CD4-positive, alpha-beta T cell treated with Interleukin-12 subunit alpha and Interleukin-12 subunit beta, for 1 hour (primary cell): ENCODE results near the gene RGS14.
"Not testable (repeated sequence)": the region's sequence is repeated elsewhere in the genome, so short reads cannot be mapped to it uniquely, and the experiment has no call there.

Experiments used
- DNase-seq: peaks from one replicate; pipeline ENCODE4 v3.0.0-alpha.2; 2020

Gene RGS14

GRCh38 chr5:177350776-177351391, 6.8 kb upstream of the RGS14 start:
- no peak for DNase-seq

- DNase-seq, result peak; percentile 94
These were observed 6.1 kb upstream of the RGS14 start, which contains the start of gene LMAN2 for GRCh38 chr5:177351392-177352329. TSS of gene LMAN2 (minus strand) at chr5:177351668. CDS start at chr5:177351647, 21 bp downstream.

DNA sequence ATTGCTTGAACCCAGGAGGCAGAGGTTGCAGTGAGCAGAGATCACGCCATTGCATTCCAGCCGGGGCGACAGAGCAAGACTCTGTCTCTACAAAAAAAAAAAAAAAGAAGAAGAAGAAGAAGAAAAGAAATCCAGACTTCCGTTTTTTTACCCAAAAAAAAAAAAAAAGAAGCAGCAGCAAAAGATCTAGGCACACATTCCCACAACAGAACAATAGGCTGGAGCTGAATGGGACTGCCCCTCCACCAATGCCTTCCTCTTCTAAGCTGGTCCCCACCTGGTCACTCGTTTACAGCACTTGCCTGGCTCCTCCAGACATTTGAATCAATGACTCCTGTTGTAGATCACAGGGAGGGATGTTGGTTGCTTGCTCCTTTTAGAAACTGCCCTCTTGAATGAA, 4.6 kb upstream of the RGS14 start:
- no peak for DNase-seq

DNA sequence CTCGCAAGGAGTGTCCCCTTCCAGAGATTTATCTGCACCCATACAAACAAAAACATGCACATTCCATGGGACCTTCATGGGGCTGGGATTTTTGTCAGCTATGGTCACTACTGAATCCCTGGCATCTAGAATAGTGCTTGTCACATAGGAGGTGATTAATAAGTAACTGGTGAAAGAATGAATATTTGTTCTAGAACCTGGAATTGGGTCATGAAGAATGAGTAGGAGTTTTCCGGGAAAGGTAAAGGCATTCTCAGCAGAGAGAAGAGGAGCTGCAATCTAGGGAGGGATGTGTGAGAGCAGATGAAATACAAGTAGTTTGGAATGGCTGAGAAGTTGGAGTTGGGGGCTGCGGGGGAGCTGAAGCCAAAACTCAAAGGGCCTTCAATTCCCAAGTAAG, 3.5 kb upstream of the RGS14 start:
- no peak for DNase-seq

- DNase-seq, result no peak
These were observed 3.0 kb upstream of the RGS14 start for GRCh38 chr5:177354711-177355110.

DNA sequence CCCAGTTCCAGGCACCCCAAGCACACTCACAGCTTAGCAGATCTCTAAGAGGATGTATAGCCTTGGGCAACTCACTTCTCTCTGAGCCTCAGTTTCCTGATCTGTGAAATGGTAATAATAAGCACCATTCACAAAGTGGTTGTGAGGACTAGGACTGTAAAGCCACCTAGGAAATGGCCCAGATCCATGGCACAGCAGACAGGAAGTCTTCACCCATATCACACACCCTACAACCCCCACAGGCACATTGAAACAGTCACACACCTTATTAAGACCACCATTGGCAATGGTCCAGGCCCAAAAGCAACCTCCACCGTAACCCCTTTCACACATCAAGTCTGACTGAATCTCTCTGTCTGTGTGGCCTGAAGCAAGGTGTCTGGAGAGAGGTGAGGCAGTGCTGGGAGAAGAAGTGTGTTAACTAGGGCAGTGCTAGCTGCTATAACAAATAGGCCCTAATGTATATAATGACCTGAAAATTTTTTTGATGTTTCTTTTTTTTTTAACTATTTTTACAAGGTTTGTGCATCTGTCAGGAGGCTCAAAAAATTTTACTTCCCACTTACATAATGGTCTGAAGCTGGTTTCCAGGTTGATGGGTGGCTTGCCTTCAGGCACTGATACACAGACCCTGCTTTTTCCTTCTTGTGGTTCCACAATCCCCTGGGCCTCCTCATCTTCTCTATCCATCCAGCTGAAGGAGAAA, 2.4 kb upstream of the RGS14 start:
- no peak for DNase-seq

- no peak for DNase-seq
These were observed 1.9 kb upstream of the RGS14 start for GRCh38 chr5:177355868-177356168.

- DNase-seq, result no peak
These were observed 978 bp upstream of the RGS14 start for GRCh38 chr5:177356746-177357145.

DNA sequence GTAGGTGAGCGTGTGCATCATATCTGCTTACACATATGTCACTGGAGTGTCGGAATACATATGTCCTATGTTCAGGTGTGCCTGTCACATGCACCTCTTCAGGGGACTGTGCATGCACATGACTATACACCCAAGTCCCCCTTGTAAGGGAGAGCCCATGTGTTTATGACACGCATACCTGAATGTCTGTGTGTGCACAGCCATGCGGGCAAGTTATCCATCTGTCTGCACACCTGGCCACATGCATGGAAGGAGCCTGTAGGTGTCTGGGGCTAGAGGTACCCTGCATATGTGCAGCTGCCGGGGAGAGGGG, 622 bp upstream of the RGS14 start:
- DNase-seq, result no peak

GRCh38 chr5:177358370-177358819, 671 bp downstream of the RGS14 start:
- DNase-seq, result no peak

- DNase-seq, result no peak
These were observed 1.7 kb downstream of the RGS14 start for GRCh38 chr5:177359451-177359851.

DNA sequence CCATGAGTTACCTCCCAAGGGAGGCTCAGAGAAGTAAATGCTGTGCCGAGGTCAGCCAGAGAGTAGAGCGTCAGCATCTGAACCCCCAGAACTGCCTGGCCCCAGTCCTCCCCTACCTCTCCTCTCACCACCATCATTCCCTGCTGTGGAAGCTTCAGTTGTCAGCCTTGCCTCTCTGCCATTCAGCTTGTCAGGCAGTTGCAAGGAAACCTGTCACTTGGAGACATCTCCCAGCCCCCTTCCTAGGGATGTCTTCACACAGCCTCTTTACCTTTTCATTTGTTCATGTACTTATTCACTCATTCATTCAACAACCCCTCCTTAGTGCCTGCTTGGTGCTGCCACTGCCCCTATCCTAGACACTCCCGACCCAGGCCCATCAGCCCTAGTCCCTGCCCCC, 2.1 kb downstream of the RGS14 start:
- DNase-seq, result no peak

DNA sequence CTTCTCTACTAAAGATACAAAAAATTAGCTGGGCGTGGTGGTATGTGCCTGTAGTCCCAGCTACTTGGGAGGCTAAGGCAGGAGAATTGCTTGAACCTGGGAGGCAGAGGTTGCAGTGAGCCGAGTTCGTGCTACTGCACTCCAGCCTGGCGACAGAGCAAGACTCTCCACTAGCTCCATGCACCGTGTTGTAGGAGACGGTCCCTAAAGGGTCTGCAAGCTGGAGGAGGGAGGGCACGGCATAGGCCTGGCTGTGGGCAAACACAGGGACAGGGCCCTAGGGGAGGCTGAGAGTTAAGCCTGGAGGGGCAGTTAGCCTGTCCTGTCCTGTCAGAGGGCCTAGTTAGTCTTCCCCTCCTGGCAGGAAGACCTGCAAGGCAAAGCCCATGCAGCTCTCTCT, 3.0 kb downstream of the RGS14 start:
- DNase-seq, result not testable (repeated sequence)

GRCh38 chr5:177361418-177362291, 3.9 kb downstream of the RGS14 start:
- DNase-seq, result no peak

DNA sequence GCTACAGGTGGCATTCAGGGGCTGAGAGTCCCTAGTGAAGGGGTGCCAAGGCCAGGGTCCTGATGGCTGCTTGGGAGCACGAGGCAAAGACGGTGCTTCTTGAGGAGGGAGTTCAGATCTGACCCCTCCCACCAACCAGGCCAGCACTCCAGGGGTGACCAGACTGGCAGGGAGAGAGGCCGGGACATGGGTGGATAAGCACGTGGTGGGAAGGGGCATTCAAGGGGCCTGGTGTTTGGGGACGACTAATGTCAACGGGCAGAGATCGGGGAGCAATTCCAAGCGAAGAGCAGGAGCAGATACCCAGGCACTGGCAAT, 4.5 kb downstream of the RGS14 start:
- no peak for DNase-seq

DNA sequence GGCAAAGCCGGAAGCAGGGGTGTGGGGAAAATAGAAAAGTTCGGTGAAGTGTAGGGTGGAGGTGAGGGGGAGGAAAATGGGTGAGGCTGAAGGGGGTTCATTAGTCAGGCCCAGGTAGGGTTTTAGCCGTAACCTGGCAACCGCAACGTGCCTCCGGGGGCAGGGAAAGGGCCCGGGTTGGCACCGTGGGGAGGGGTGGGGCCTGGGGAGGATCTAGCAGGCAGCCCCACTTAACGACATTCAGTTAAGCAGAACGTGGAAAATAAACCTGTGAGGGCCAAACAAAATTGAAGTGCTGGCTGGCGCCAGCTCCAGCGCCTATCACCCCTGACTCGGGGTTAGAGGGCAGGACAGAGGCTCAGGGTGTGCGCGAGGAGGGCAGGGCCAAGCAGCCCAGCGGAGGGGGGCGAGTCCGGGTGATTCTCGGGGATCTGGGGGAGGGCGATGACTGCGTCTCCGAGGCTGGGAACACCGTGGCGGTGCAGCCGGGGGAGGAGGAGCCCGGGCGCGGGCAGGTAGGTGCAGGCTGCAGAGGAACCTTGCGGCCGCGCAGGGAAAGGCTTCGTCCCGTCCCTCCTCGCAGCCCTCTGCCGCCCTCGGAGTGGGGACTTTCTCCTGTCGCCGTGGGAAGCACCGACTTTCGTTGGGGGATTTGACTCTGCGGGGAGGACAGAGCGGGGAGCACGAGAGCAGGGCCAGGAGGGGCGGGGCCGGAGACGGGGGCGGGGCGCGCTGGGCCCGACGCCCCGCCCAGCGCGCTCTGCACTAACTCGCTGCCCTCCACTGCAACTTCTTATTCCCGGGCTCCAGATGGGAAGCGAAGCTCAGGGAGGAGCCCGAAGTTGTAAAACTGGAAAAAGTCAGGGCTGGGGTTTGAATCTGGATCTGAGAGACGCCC, 5.1 kb downstream of the RGS14 start:
- peak; percentile 82 for DNase-seq

DNA sequence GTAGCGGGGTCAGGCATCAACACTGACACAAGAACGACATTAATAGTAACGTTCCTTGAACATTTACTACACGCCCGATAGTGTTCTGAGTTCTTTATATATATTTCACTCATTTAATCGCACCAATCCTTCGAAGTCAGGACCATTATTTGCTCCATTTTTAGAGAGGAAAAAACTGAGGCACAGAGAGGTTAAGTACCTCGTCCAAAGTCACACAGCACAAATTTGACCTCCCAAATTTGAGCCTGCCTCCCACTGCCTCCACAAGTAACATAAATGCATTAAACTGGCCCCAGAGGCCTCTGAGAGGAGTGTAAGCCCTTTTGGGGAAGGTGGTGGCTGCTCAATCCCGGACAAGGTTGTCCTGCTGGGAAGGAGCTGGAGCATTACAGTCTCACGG, 5.8 kb downstream of the RGS14 start:
- DNase-seq, result no peak

DNA sequence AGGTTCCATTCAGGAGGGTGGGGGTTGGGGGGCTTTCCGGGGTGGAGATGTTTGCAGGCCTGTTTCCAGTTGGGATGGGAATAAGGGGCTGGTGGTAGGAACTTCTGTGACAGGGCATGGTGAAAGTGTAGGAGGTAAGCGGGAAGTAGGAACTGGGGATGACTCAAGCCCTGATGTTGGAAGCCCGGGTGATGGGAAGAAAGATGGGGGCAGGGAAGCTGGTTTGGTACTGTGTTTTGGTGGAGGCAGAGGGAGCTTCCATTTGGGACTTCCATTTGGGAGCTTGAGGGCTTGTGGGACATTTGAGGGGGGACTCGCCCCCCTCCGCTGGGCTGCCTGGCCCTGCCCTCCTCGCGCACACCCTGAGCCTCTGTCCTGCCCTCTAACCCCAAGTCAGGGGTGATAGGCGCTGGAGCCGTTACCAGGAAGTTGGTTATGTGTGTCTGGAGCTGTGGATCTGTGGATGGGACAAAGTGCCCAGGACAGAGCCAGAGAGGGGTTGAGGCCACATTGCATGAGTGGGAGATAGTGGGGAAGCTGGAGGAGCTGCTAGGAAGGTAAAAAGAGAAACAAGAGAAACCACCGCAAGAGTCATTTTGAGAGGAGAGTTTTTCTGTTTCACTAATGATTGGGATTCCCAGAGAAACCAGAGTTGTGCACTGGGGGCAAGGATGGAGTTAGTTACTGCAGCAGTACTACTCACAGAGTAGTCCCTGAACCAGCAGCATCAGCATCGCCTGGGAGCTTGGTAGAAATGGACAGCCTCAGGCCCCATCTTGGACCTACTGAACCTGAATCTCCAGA, 6.6 kb downstream of the RGS14 start:
- no peak for DNase-seq

DNA sequence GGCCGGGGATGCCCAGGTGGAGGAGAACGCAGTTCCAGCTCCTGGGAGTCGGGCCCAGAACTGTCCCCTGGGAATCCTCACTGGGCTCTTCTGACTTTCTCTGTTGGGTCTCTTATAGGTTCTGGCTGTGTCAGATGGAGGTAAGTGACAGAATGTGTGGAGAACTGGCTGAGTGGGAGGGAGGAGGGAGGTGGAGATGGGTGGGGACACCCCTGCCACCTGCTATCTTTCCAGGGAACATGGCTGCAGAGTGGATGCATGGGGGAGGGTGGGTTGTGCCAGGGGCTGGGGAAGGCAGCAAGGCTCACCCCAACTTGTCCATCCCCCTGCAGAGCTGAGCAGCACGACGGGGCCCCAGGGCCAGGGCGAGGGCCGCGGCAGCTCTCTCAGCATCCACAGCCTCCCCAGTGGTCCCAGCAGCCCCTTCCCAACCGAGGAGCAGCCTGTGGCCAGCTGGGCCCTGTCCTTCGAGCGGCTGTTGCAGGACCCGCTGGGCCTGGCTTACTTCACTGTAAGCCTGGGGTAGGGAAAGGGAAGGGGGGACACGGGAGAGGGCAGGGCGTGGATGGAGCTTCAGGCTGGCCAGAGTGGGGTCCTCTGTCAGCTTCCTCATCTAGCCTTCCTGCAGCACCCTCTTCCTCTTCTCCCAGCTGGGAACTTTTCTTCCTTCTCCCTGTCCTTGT, 8.3 kb downstream of the RGS14 start:
- no peak for DNase-seq

GRCh38 chr5:177366528-177367322, 9.0 kb downstream of the RGS14 start:
- no peak for DNase-seq
